ENCODE data around the gene MKNK1.
"Not testable (repeated sequence)": the region's sequence is repeated elsewhere in the genome, so short reads cannot be mapped to it uniquely, and the experiment has no call there.

Gene MKNK1

DNA sequence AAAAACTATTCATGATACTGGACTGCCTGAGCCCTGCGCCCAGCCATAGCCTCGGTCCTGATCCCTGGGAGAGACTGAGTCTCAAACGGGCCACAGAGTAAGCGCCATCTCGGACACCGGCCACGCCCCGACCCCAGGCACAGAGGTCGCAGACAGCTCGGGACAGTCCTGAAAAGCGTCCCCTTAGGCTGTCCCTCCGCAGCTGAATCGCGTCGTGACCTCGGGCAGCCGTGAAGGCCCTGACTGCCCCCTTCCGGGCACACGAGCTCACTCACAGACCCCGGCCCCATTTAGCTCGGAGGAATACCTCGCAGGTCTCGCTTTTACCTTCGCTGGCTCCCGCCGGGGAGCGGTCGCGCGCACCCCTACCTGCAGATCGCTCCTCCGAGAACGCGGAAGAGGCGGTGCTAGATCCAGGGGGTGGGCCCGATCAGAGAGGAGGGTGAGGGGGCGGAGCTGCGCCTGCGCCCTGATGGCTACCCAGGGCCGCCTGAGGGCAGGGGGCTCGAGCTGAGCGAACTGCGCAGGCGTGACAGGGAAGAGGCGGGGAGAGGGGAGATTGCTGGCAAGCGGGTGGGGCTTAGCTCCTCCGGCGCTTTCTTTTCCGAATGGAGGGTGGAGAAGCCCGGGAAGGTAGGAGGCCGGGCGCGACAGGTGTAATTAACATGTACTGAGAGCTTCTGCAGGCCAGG, at the start of gene MKNK1:
TSS of gene MKNK1 (minus strand) at position 411 of the 692 bp plus-strand sequence. CDS start 20,941 bp downstream, outside the sequence.
- peak; percentile 99 for DNase-seq (ENCODE audit: low spot score)

DNA sequence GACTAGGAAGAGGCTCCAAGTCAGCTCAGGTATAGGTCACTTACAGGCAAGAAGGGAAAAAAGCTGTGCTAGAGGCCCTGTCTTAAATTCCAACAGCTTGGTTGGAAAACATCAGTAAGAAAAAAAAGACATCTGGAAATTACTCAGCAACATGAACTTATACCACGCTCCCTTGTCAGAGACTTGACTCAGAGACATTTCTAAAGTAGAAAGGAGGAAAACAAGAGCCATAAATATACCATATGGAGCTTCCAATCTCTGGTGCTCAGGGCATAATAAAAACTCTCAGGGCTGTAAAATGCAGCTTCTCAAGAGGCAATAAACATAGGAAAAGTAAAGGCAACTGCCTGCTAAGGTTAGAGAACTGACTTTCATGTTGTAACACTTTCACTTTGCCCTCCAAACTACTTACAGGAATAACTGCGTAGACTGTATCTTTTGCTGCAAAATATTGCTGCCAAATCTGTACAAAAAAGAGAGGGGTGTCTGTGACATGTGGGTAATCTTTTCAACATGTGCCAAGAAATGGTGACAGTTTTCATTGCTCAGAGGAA, 49.4 kb upstream of the MKNK1 start:
- DNase-seq (ENCODE audit: low spot score), result no peak

DNA sequence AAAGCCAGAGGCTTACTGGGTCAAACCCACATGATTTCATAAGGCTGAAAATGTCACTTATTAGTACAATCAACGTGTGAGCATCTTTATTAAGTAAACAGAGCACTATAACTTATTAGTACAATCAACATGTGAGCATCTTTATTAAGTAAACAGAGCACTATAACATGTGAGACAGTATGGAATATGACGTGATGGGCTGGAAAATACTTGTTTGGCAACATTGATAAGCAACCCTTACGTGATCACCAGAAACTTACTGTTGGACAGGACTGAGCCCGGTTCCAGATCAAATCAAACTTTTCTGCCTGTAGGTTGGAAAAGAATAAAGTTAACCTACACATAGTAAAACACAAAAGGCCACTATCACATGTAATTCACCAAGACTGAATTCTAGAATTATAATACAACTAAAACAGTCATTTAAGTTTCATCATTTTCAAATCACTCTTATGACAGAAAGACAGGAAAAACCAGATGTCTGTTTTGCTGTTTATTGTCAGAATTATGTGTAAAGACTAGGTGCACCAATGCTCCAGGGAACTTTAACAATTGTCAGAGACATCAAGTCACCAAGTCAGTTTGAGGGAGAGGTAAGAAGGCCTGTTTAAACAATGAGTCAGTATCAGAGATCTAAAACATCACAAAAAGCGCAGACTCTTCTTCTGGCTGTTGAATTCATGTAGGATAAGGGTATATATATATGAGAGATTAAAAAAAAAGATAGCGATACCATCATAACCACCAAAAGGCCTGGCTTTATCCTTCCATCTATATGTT, 48.4 kb upstream of the MKNK1 start:
- no peak for DNase-seq (ENCODE audit: low spot score)

DNA sequence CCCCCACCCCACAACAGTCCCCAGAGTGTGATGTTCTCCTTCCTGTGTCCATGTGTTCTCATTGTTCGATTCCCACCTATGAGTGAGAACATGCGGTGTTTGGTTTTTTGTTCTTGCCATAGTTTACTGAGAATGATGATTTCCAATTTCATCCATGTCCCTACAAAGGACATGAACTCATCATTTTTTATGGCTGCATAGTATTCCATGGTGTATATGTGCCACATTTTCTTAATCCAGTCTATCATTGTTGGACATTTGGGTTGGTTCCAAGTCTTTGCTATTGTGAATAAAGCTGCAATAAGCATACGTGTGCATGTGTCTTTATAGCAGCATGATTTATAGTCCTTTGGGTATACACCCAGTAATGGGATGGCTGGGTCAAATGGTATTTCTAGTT, 47.1 kb upstream of the MKNK1 start:
- DNase-seq (ENCODE audit: low spot score), result not testable (repeated sequence)

DNA sequence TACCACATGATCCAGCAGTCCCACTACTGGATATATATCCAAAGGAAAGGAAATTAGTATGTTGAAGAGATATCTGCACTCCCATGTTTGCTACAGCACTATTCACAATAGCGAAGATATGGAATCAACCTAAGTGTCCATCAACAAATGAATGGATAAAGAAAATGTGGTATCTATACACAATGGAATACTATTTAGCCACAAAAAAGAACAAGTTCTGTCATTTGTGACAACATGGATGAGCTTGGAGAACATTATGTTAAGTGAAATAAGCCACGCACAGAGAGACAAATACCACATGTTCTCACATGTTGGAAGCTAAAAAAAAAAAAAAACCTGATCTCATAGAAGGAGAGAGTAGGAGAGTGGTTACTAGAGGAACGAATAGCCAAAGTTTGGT, 46.4 kb upstream of the MKNK1 start:
- DNase-seq (ENCODE audit: low spot score), result no peak

DNA sequence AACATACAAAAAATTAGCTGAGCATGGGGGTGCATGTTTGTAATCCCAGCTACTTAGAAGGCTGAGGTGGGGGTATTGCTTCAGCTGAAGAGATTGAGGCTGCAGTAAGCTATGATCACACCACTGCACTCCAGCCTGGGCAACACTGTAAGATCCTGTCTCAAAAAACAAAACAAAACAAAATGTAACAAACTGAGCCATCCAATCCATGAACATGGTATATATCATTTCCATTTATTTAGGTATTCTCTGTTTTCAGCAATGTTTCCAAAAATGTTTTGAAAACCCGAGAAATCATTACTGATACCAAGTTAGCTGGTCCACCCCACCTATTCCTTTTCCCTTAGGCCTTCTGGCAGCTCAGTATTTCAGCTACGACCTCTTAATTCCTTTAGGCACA, 45.7 kb upstream of the MKNK1 start:
- no peak for DNase-seq (ENCODE audit: low spot score)

DNA sequence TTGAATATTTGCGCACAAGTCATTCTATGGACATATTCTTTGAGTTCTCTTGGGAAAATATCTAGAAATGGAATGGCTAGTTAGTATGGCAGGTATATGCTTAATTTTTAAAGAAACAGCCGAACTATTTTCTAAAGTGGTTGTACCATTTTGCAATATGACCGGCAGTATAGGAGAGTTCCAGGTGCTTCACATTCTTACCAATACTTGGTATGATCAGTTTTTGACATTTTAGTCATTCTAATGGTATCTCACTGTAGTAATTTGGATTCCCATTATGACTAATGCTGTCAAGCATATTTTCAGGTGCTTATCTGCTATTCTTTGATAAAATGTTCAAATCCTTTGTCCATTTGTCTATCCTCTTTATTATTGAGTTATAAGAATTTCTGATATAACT, 43.5 kb upstream of the MKNK1 start:
- no peak for DNase-seq (ENCODE audit: low spot score)

DNA sequence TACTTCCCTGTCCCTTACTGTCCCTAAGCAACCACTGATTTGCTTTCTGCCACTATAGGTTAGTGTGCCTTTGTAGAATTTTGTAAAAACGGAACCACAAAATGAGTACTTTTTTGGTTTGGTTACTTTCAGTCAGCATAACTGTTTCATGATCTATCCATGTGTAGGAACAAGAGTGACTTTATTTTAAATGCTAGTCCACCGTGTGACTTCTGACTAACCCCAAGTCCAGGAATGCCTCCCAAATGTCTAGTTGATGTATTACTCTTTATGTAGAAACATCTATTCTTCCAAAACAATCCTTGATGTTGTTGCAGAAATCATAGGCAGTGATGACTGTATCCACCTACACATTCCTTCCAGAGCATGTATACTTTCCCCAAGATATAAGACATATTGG, 42.8 kb upstream of the MKNK1 start:
- DNase-seq (ENCODE audit: low spot score), result no peak

DNA sequence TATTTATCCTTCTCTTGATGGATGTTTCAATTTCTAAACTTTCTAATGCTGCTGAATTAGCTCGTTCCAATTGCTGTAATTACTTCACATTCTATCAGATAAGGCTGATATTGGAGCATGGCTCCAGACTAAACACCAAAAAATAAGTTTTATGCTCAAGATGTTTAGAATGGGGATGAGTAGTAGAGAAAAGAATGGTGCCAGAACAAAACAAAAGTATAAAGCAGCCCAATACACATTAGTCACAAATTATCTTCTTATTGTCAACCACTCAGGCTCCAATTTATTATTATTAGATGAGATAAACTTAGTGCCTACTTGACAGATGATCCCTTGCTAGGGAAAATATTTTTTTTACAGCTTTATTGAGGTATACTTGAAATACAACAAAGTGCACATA, 42.3 kb upstream of the MKNK1 start:
- DNase-seq (ENCODE audit: low spot score), result no peak

DNA sequence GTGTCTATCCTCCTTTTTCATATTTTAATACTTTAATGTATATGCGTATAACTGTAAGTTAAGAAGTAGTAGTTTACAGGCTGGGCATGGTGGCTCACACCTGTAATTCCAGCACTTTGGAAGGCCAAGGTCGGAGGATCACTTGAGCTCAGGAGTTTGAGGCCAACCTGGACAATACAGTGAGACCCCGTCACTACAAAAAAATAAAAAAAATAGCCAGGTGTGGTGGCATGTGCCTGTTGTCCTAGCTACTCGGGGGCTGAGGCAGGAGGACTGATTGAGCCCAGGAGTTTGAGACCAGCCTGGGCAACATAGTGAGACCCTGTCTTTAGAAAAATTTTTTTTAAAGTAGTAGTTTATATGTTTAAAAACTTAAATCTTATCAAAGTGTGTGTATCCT, 41.7 kb upstream of the MKNK1 start:
- DNase-seq (ENCODE audit: low spot score), result no peak

DNA sequence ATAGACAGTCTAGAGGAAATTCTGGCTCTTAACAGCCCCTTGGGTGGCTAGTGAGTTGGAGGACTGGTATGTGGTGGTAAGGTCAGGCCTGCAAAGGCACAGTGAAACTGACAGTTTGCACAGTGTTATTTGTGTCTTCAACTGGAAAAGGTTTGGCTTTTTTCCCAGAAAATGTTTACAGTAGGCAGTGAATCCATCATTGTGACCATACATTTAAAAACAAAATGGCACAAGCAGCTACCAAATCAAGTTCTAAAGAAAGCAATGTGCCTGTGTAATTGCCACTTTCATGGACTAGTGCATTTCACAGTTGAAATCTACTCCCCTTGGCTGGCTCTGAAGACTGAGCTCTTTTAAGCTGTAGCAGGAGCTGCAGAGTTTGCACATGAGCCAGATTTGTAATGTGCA, 39.3 kb upstream of the MKNK1 start:
- DNase-seq (ENCODE audit: low spot score), result no peak

DNA sequence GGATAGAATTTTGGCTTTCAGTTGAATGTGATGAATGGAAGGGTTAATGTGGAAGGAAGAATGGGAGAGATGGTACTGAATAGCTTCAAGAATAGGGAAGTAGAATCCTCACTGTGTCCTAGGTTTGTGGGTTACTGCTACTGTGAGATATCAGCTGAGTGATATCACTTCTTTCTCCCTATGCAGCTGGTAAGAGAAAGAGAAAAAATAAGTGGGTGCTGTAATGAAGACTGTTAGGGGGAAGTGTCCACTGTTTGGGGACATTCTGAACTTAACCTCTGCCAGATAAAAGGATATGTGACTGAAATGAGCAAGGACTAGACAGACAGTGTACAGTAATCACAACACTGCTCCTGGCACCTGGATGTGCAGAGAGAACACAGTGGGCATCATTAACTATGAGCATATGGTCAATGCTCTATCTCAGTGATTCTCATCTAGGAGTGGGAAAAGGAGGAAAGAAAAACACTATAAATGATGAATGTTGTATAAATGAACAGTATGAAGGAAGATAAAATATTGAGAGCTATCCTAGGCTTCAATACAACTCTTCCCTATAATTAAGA, 38.1 kb upstream of the MKNK1 start:
- DNase-seq (ENCODE audit: low spot score), result no peak

DNA sequence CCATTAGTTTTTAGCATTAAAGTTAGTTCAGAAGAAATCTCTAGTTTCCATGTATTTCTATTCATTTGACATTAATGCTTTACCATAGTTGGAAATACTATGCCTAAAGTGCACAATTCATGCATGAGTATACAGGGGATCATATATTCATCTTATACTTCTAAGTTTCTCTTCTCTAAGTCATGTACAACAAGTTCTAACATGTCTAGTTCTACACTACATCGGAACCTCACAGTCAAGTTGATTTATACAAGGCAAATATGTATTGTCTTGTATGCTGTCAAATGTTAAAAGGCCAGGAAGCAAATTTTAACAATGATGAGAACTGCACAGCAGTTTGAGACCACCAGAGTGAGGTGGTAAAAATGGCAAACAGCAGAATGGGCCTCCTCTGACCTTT, 35.5 kb upstream of the MKNK1 start:
- no peak for DNase-seq (ENCODE audit: low spot score)

DNA sequence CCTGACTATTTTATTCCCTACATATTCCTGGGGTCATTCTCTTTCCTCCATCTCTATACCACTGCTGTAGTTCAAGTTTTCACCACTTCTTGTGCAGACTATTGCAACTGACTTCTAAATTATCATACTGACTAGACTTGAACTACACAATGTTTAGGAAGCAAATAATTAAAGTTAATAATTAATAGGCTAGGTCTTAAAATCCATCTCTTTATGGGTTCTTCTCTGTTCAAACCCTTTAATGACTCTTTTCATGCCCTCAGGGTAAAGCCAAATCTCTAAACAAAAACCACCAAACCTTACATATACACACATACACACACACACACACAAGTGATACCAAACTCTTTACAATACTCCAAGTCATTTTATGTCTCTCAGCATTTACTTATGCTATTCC, 34.9 kb upstream of the MKNK1 start:
- DNase-seq (ENCODE audit: low spot score), result no peak

DNA sequence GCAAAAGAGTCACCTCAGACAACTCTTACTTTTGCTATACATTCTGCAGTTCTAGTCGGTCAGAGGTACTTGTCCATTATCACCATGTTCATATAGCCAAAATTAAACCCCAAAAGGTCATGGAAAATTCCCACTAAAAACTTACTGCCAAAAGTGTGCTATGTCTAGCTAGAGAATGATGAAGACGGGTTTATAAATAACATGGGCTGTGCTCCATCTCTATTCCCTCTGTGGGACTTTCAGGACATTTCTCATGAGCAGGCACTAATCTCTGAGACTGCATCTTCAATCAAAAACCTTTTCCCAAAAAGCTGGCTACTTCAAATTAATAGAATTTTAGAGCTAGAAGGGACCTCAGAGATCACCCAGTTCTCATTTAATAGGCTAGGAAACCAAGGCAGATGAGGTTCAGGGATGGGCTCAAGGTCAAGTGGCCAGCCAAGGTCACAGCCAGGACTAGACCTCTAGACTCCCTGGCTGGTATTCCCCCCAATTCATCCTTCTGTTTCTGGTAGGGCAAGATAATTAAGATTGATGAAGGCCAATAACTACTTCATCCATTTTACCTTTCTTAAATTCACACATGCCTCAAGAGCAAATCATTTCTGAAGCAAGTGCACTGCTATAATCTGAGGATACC, 33.5 kb upstream of the MKNK1 start:
- no peak for DNase-seq (ENCODE audit: low spot score)

DNA sequence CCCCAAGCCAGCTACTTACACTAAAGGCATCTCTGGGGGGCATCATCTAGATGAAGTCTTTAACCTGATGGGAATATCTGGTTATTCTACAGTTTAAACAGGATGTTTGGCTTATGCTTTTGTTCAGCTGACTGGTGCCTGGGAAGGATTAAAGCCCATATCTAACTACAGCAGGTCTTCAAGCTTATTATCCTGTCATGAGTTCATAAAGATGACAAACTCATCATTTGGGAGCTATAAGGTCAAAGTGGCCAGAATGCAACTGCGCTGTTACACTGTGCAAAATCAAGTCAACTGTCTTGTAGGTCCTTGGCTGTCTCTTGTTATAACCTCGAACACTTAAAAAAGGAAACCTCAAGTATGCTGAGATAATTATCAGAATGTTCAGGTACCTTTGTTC, 31.1 kb upstream of the MKNK1 start:
- DNase-seq (ENCODE audit: low spot score), result no peak

DNA sequence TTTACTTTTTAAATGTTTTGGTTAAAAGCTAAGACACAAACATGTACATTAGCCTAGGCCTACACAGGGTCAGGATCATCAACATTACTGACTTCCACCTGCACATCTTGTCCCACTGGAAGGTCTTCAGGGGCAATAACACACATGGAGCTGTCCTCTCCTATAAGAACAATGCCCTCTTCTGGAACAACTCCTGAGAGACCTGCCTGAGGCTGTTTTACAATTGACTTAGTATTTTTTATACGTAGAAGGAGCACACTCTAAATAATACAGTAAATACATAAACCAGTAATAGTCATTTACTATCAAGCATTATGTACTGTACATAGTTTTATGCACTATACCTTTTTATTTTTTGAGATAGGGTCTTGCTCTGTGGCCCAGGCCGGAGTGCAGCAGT, 26.7 kb upstream of the MKNK1 start:
- DNase-seq (ENCODE audit: low spot score), result no peak

DNA sequence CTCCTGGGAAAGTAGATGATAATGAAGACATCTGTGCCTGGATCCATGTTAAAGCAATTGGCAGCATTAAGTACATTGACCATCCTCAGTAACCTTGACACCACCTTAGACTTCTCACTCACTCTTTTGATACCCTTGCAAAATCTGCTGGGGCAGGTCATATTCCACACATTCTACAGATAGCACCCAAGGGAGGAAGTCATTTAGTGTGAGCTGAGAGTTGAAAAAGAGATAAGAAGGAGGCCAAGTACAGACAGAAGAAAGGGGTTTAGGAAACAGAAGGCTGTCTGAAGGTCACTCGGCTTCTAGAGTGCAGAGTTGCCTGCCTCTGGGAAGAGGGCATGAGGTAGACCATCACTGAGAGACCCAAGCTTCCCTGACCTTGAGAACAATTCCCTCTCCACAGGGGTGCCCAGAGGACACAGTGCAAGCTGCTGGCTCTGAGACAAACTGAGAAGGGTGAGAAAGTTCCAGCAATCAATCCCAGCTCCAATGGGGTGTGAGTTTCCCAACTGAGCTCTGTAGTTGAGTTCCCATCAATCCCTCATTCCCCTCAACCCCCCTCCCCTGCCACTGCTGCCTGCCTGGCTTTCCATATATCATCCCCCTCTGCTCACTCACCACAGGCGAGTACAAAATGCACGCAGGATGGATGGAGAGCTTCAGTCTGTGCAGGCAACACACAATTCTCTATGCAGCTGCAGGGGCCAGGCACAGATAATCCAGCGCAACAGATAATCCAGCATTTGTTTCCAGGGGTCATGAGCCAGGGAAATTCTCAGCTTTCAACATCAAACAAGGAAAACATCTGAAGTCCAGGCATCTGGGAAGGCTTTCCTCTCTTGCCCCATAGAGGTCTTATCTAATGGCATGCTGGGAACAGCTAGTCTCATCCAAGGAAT, 19.9 kb upstream of the MKNK1 start:
- DNase-seq (ENCODE audit: low spot score), result no peak

DNA sequence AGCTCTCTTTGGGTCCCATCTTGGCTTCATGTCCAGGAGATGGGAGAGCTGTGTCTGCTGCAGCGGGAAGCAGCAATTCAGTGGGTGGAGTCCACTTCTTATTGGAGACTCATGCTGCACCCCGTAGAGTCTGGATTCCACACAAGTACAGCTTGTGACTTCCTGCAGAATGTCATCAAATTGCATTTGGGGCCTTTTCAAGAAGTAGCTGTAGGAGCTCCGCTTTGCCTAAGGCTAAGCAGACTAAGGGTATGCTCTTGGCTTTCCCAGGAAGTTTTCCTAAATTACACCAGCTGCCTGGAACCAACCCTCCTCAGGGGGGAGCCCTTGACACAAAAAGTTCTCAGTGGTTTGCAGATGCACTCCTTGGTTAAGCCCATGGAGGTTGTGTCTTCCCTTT, 18.3 kb upstream of the MKNK1 start:
- no peak for DNase-seq (ENCODE audit: low spot score)

DNA sequence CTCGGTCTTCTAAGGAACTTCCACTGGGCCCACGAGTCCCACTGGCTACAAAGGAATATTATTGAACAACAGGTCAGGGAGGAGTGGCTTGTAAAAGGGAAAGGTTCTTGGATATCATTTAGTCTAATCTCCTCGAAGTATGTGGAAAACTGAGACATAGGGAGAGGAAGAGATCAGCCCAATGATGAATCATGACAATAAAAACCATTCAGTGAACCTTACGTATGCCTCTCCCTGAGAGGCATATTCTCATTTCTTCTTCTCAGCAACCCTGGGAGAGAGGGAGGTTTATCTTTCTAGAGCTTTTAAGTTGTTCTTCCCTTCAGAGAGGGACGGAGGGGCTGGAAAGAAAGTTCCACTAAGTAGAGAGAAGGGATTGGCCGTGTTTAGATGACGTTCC, 17.9 kb upstream of the MKNK1 start:
- DNase-seq (ENCODE audit: low spot score), result no peak

DNA sequence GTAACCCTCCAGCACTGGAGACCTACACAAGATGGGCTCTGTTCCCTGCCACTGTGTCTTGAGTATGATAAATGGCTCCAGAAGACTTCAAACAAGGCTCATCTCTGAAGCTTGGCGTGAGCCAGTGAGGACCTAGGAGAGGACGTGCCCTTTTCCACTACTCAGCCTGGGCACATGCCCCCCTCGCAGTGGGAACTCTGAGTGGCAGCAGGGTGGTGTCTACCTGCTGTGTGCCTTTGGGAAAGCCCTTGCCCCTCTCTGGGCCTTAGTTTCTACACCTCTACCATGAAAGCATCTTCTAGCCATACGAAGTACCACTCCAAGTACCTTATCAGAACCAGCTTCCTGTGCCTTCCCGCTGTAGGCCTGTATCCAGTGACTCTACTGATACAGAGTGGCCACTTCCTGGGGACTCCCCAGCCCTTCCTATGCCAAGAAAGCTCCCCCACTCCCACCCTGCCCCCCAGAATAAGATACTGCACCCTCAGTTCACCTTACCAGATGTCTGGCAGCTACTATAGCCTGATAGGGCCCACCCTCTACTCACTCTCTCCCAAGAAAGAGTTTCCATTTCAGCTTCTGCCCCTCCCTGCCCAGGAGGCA, 15.7 kb upstream of the MKNK1 start:
- no peak for DNase-seq (ENCODE audit: low spot score)

All from ecto neural progenitor cell (in vitro differentiated cells).